ENCODE results near the gene BUB1B. TPM values are rescaled to one million over a fixed set of nuclear protein-coding genes. Genes with fewer than 3 reads are reported as not detected.

Gene BUB1B
- total RNA-seq, 1 donor: 2.2 TPM

- no peaks in the 10 kb centered on the region for H3K79me2 ChIP-seq (ENCODE audit: insufficient read depth, low read length)
- no peaks in the 10 kb centered on the region for H3K36me3 ChIP-seq (ENCODE audit: insufficient read depth, low read length)
- H3K9me3 ChIP-seq (ENCODE audit: low read depth, low read length): no peaks in the 10 kb centered on the region
- DNase-seq (ENCODE audit: insufficient read length, low spot score, missing footprints): peak; percentile 82
- H2AFZ ChIP-seq (ENCODE audit: low read length): no peak overlapping the region
- H3K4me1 ChIP-seq (ENCODE audit: insufficient read depth, low read length): peaks cover 8% of the 10 kb centered on the region
- no peak overlapping the region for H3K27ac ChIP-seq (ENCODE audit: low read depth, low read length)
- no peak for TF ChIP-seq CTCF (IDR thresholded peaks at IDR 0.05; ENCODE audit: extremely low read depth, low read depth, low read length)
- peaks cover 2% of the 10 kb centered on the region for H3K27me3 ChIP-seq (ENCODE audit: insufficient read depth, low read length)
- H4K20me1 ChIP-seq (ENCODE audit: insufficient read depth, low read length): peaks cover 2% of the 10 kb centered on the region
- H3K4me2 ChIP-seq (ENCODE audit: insufficient read depth, low read length): no peak overlapping the region
- no peak overlapping the region for H3K4me3 ChIP-seq (ENCODE audit: insufficient read depth, low read length)
These were observed 79.1 kb downstream of the BUB1B start for GRCh38 chr15:40239693-40240618.

DNA sequence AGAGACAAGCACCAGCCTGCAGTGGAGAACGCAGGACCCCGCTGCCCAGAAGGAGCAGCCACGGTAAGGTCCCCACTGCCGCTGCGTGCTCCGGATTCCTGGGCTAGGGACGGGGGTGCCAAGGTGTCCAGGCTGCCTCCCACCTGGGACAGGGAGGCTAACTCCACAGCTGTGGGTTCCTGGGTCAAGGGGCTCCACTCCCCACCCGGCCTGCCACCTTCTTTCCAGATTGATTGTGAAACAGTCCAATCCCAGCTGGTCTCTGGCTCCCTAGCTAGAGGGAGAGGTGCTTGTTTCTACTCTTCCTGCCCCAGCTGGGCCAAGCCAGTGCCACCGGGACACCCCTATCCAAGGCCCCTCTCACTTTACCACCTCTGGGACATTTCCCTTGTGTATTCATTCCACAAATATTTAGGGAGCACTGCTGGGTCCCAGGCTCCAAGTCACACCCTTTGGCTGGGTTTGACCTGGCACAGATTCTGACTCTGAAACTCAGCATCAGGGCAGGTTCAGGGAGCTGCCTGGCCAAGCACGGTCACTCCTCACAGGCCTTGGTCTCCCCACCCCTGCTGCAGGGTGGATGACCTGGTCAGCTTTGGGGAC is 79.9 kb downstream of the BUB1B start:
- no peak overlapping the region for H3K4me3 ChIP-seq (ENCODE audit: insufficient read depth, low read length)
- peaks cover 2% of the 10 kb centered on the region for H4K20me1 ChIP-seq (ENCODE audit: insufficient read depth, low read length)
- no peak for TF ChIP-seq CTCF (IDR thresholded peaks at IDR 0.05; ENCODE audit: extremely low read depth, low read depth, low read length)
- peaks cover 2% of the 10 kb centered on the region for H3K27me3 ChIP-seq (ENCODE audit: insufficient read depth, low read length)
- peaks cover 8% of the 10 kb centered on the region for H3K4me1 ChIP-seq (ENCODE audit: insufficient read depth, low read length)
- no peaks in the 10 kb centered on the region for H3K79me2 ChIP-seq (ENCODE audit: insufficient read depth, low read length)
- no peak overlapping the region for H2AFZ ChIP-seq (ENCODE audit: low read length)
- peak; percentile 80 for DNase-seq (ENCODE audit: insufficient read length, low spot score, missing footprints)
- no peak overlapping the region for H3K4me2 ChIP-seq (ENCODE audit: insufficient read depth, low read length)
- no peaks in the 10 kb centered on the region for H3K36me3 ChIP-seq (ENCODE audit: insufficient read depth, low read length)
- H3K9me3 ChIP-seq (ENCODE audit: low read depth, low read length): no peaks in the 10 kb centered on the region
- H3K27ac ChIP-seq (ENCODE audit: low read depth, low read length): no peak overlapping the region

DNA sequence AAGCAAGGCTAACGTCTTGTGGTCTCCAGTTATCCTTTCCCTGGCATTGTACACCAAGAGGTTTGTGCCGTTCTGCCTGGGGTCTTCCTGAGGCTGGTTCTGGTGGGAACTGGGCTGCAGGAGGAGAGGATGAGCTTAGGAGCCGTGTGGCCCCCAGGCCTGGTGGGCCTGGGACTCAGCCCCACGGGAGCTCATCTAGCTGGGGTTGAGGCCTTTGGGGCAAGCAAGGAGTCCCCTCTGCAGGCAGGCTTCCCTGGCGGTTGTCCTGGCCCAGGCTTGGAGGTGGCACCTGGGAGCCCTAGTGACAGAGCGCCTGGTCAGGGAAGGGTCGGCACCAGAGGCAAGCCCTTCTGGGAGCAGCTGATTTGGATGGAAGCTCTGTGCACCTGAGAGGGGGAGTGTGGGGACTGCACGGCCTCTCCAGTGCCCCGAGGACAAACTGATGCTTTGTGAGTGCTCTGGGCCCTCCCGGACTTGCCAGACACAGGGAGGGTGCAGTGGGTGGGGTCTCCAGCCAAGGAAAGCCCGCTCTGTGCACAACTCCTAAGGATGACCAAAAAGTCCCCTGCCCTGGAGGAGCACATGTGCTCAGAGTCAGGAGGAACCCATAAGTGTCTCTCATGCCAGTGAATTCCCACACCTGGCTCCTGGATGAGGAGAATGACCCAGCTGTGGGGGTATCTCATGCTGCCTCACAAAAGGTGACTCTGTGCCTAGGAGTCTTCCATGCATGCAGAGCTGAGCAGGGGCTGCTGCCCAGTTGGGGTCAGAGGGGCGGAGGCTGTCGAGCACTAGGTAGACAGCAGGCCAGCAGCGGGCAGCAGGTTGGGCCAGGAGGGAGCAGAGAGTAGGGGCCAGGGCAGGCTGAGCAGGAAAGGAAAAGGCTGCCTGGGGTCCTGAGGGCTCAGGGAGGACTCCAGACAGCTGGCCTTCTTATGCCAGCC is 80.7 kb downstream of the BUB1B start:
- Histone ChIP-seq H3K4me3 (ENCODE audit: insufficient read depth, low read length) (no peak overlapping the region), H3K4me1 (ENCODE audit: insufficient read depth, low read length) (peaks cover 8% of the 10 kb centered on the region), H3K27me3 (ENCODE audit: insufficient read depth, low read length) (peaks cover 2% of the 10 kb centered on the region), H4K20me1 (ENCODE audit: insufficient read depth, low read length) (peaks cover 2% of the 10 kb centered on the region), H2AFZ (ENCODE audit: low read length) (no peak overlapping the region), H3K36me3 (ENCODE audit: insufficient read depth, low read length) (no peaks in the 10 kb centered on the region), H3K79me2 (ENCODE audit: insufficient read depth, low read length) (no peaks in the 10 kb centered on the region), H3K27ac (ENCODE audit: low read depth, low read length) (no peak overlapping the region), H3K9me3 (ENCODE audit: low read depth, low read length) (no peaks in the 10 kb centered on the region), H3K4me2 (ENCODE audit: insufficient read depth, low read length) (no peak overlapping the region)
- peak; percentile 77 for DNase-seq (ENCODE audit: insufficient read length, low spot score, missing footprints)
- no peak for TF ChIP-seq CTCF (IDR thresholded peaks at IDR 0.05; ENCODE audit: extremely low read depth, low read depth, low read length)

All from osteoblast (primary cell).